ENCODE data around the gene NUP58.
"Not testable (repeated sequence)": the region's sequence is repeated elsewhere in the genome, so short reads cannot be mapped to it uniquely, and the experiment has no call there.

Gene NUP58

GRCh38 chr13:25306671-25307464 is 5.4 kb downstream of the NUP58 start:
- DNase-seq: no peak

- DNase-seq: no peak
Measured at GRCh38 chr13:25310891-25311290, 9.5 kb downstream of the NUP58 start.

- DNase-seq: not testable (repeated sequence)
Measured at GRCh38 chr13:25318946-25319345, 17.5 kb downstream of the NUP58 start.

GRCh38 chr13:25319771-25320170 is 18.3 kb downstream of the NUP58 start:
- no peak for DNase-seq

- no peak for DNase-seq
Measured at GRCh38 chr13:25324100-25324499, 22.7 kb downstream of the NUP58 start.

- no peak for DNase-seq
Measured at GRCh38 chr13:25329706-25330105, 28.3 kb downstream of the NUP58 start.

GRCh38 chr13:25330541-25330940 is 29.1 kb downstream of the NUP58 start:
- DNase-seq: no peak

- DNase-seq: no peak
Measured at GRCh38 chr13:25335856-25336255, 34.4 kb downstream of the NUP58 start.

GRCh38 chr13:25345576-25345975 is 44.2 kb downstream of the NUP58 start:
- DNase-seq: no peak

- DNase-seq: no peak
Measured at GRCh38 chr13:25347151-25347550, 45.7 kb downstream of the NUP58 start.

- DNase-seq: no peak
Measured at GRCh38 chr13:25351404-25351803, 50.0 kb downstream of the NUP58 start.

GRCh38 chr13:25352230-25352629 is 50.8 kb downstream of the NUP58 start:
- no peak for DNase-seq

- DNase-seq: no peak
Measured at GRCh38 chr13:25352806-25353205, 51.4 kb downstream of the NUP58 start.

GRCh38 chr13:25353344-25353743 is 51.9 kb downstream of the NUP58 start:
- no peak for DNase-seq

- DNase-seq: no peak
Measured at GRCh38 chr13:25354377-25354776, 53.0 kb downstream of the NUP58 start.

- not testable (repeated sequence) for DNase-seq
Measured at GRCh38 chr13:25360443-25360842, 59.0 kb downstream of the NUP58 start.

GRCh38 chr13:25365720-25366235 is 64.4 kb downstream of the NUP58 start:
- no peak for DNase-seq

- DNase-seq: no peak
Measured at GRCh38 chr13:25371158-25371874, 69.9 kb downstream of the NUP58 start.

- DNase-seq: no peak
Measured at GRCh38 chr13:25371875-25372283, 70.5 kb downstream of the NUP58 start, which contains the start of gene ATP8A2. ATP8A2 (plus strand) TSS chr13:25371974; CDS start chr13:25372213, 239 bp downstream.

GRCh38 chr13:25372284-25373081 is 71.1 kb downstream of the NUP58 start:
- no peak for DNase-seq

- DNase-seq: no peak
Measured at GRCh38 chr13:25375727-25376358, 74.4 kb downstream of the NUP58 start.

GRCh38 chr13:25377244-25377962 is 76.0 kb downstream of the NUP58 start:
- no peak for DNase-seq

Data from NCI-H2081 treated with DMSO at 0.1 percent for 48 hours (cell line).